HEK293T (cell line): Measurements from ENCODE around the gene CGN.

Experiments used
- CTCF ChIA-PET: fragments of 350-600 bp; formaldehyde crosslinking; extraction: SDS; loops from one replicate; lab custom pipeline; 2021; ENCODE audit warnings: antibody characterized with exemption, inconsistent platforms; lab: Yijun Ruan, JAX
- POLR2A ChIA-PET: fragments of 350-600 bp; formaldehyde crosslinking; extraction: SDS; loops from one replicate; lab custom pipeline; 2020; ENCODE audit warnings: antibody characterized with exemption, inconsistent platforms; lab: Yijun Ruan, JAX
- DNase-seq: peaks from one replicate; pipeline ENCODE4 v3.0.0; 2012; ENCODE audit warnings: mixed read lengths; ENCODE audit errors: extremely low spot score
- ARNT ChIP-seq: fragments of 450-650 bp; IDR thresholded peaks from 2 replicates; pipeline ENCODE4 v1.6.1; 2017; ENCODE audit warnings: mild to moderate bottlenecking
- BHLHE40 ChIP-seq: fragments of 450-650 bp; IDR thresholded peaks from 2 replicates; pipeline ENCODE4 v1.6.1; 2016; ENCODE audit warnings: mild to moderate bottlenecking, moderate library complexity, borderline replicate concordance
- CTBP1 ChIP-seq: fragments of 450-650 bp; IDR thresholded peaks from 2 replicates; pipeline ENCODE4 v1.6.1; 2016; ENCODE audit warnings: borderline replicate concordance
- ELF4 ChIP-seq: fragments of 450-650 bp; IDR thresholded peaks from 2 replicates; pipeline ENCODE4 v1.6.1; 2017; ENCODE audit warnings: antibody characterized with exemption
- FOXA1 ChIP-seq: fragments of 450-650 bp; IDR thresholded peaks from 2 replicates; pipeline ENCODE4 v1.6.1; 2016; ENCODE audit warnings: mild to moderate bottlenecking
- FOXK2 ChIP-seq: fragments of 450-650 bp; IDR thresholded peaks from 2 replicates; pipeline ENCODE4 v1.6.1; 2016; ENCODE audit warnings: mild to moderate bottlenecking
- FOXM1 ChIP-seq: fragments of 450-650 bp; IDR thresholded peaks from 2 replicates; pipeline ENCODE4 v1.6.1; 2017; ENCODE audit warnings: mild to moderate bottlenecking, borderline replicate concordance
- HDGF ChIP-seq: fragments of 450-650 bp; IDR thresholded peaks from 2 replicates; pipeline ENCODE4 v1.6.1; 2017; ENCODE audit warnings: antibody characterized with exemption, borderline replicate concordance
- L3MBTL2 ChIP-seq: fragments of 450-650 bp; conservative IDR thresholded peaks from 2 replicates; pipeline ENCODE4 v1.6.1; 2016; ENCODE audit warnings: mild to moderate bottlenecking
- LEF1 ChIP-seq: fragments of 450-650 bp; IDR thresholded peaks from 2 replicates; pipeline ENCODE4 v1.6.1; 2017; ENCODE audit warnings: mild to moderate bottlenecking, borderline replicate concordance
- NFRKB ChIP-seq: fragments of 450-650 bp; IDR thresholded peaks from 2 replicates; pipeline ENCODE4 v1.6.1; 2016; ENCODE audit warnings: mild to moderate bottlenecking, moderate library complexity
- SP1 ChIP-seq: fragments of 450-650 bp; IDR thresholded peaks from 2 replicates; pipeline ENCODE4 v1.6.1; 2017
- SUZ12 ChIP-seq: fragments of 450-650 bp; IDR thresholded peaks from 2 replicates; pipeline ENCODE4 v1.6.1; 2016; ENCODE audit warnings: mild to moderate bottlenecking
- TARDBP ChIP-seq: fragments of 450-650 bp; IDR thresholded peaks from 2 replicates; pipeline ENCODE4 v1.6.1; 2016
- ZNF384 ChIP-seq: fragments of 450-650 bp; IDR thresholded peaks from 2 replicates; pipeline ENCODE4 v1.6.1; 2016
- TF ChIP-seq, protein P1 (sequence below): fragments of 450-650 bp; IDR thresholded peaks from 2 replicates; pipeline ENCODE4 v1.6.1; 2016

The CGN gene

DNA sequence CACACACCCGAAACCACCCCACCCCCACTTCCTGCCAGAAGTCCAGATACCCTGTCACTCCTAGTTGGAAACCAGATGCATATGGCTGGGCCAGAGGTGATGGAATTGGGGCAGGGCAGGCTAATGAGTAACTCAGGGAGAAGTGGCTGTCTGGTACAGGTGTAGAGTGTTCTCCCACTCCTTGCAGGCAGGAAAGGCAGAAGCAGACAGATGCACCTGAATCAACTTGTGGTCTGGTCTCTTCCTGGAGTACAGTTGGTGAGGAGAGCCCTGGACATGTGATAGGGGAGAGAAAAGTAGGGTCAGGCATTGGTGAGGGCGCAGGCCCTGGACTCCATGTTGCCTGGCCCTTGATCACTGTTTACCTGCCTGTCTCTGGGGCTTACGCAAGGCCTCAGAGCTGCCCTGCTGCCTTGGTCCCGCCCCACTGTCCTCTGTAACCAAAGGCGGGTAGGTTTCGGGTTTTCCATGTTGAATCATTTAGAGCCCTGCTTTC lies 2.5 kb downstream of the CGN start:
- no peak for DNase-seq
- ChIA-PET CTCF (interaction anchor here (0.6 kb wide), 1 partner anchor 53 kb away, joined by 3 read pairs; no protein-coding TSS in a partner anchor), POLR2A (interaction anchor here (1.4 kb wide), 1 partner anchor 232 kb away, joined by 3 read pairs; the partner anchor contains the start of gene ZNF687)

DNA sequence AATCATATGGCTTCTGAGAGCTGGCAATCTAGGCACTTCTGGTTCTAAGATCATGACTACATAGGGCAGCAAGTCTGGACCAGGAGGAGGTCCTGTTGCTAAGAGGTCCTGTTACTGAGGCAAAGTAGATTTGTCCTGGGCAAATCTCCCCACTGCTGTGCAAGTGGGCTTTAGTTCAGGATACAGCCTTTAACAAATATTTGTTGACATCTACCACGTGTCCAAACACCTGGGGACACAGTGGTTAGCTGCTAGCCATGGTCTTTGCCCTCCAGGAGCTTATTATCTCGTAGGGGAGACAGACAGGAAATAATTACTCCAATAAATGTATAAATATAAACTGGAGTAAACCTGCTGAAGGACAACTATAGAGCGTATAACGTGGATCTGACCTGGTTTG lies 3.2 kb downstream of the CGN start:
- TF ChIP-seq LEF1 (no peak), FOXM1 (no peak), TARDBP (no peak), FOXA1 (no peak), ELF4 (no peak), BHLHE40 (no peak), NFRKB (no peak), L3MBTL2 (no peak), HDGF (no peak), CTBP1 (no peak), ARNT (no peak)
- TF ChIP-seq, protein P1, sequence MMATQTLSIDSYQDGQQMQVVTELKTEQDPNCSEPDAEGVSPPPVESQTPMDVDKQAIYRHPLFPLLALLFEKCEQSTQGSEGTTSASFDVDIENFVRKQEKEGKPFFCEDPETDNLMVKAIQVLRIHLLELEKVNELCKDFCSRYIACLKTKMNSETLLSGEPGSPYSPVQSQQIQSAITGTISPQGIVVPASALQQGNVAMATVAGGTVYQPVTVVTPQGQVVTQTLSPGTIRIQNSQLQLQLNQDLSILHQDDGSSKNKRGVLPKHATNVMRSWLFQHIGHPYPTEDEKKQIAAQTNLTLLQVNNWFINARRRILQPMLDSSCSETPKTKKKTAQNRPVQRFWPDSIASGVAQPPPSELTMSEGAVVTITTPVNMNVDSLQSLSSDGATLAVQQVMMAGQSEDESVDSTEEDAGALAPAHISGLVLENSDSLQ: no peak
- POLR2A ChIA-PET: no interaction called here
- CTCF ChIA-PET: interaction anchor here (0.7 kb wide), 1 partner anchor 122 kb away, joined by 5 read pairs; no protein-coding TSS in a partner anchor
- DNase-seq: no peak

More for the DNA sequence above, 2.5 kb downstream of the CGN start:
- TF ChIP-seq LEF1: no peak
- TF ChIP-seq FOXA1: no peak
- no peak for TF ChIP-seq FOXK2
- no peak for TF ChIP-seq L3MBTL2
- no peak for TF ChIP-seq ZNF384
- no peak for TF ChIP-seq ARNT
- no peak for TF ChIP-seq FOXM1
- TF ChIP-seq BHLHE40: no peak
- no peak for TF ChIP-seq SP1
- TF ChIP-seq CTBP1: no peak
- TF ChIP-seq, protein P1: no peak
- TF ChIP-seq HDGF: no peak
- no peak for TF ChIP-seq SUZ12
- no peak for TF ChIP-seq ELF4
- no peak for TF ChIP-seq TARDBP
- TF ChIP-seq NFRKB: no peak

DNA sequence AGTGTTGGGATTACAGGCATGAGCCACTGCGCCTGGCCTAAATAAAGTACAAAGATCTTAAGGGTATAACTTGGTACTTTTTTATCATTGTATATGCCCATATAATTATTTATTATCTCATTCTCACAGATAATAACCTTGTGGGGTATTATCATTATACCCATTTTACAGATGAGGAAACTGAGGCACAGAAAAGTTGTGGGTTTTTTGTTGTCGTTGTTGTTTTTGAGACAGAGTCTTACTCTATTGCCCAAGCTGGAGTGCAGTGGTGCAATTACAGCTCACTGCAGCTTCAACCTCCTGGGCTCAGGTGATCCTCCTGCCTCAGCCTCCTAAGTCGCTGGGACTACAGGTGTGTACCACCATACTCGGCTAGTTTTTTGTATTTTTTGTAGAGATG lies 4.1 kb downstream of the CGN start:
- no peak for TF ChIP-seq CTBP1
- TF ChIP-seq TARDBP: no peak
- TF ChIP-seq, protein P1: no peak
- TF ChIP-seq HDGF: no peak
- no peak for TF ChIP-seq SUZ12
- no peak for TF ChIP-seq ARNT
- no peak for TF ChIP-seq L3MBTL2
- no peak for TF ChIP-seq FOXA1
- no peak for TF ChIP-seq FOXM1
- TF ChIP-seq FOXK2: no peak
- ChIA-PET POLR2A (interaction anchor here (0.6 kb wide), 1 partner anchor 20 kb away, joined by 3 read pairs; no protein-coding TSS in a partner anchor), CTCF (no interaction called here)
- DNase-seq: no peak

DNA sequence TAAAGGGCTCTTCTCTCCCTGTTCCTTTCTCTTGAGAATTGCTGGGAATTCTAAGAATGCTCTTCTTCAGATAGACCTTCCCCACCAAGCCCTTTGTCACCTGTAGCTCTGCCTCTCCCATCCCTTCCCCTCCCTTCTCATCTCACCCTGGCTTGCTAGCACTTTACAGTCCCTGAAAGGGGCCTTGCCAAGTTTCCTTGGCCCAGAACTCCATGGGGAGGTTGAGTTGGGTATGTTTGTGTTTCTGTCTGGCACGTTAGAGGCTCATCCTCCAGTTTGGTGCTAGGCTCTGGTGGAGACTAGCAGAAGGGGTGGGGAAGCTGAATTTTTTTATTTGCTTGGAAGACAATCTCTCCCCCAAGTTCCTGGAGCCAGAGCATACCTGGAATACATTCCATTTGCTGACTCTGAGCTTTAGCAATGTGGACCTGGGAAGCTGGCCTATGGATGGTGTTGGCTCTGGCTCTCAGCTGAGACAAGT lies 4.9 kb downstream of the CGN start:
- CTCF ChIA-PET: interaction anchor here (0.5 kb wide), 1 partner anchor 134 kb away, joined by 3 read pairs; no protein-coding TSS in a partner anchor
- DNase-seq: no peak
- POLR2A ChIA-PET: interaction anchor here (0.6 kb wide), 1 partner anchor 20 kb away, joined by 3 read pairs; no protein-coding TSS in a partner anchor
- TF ChIP-seq BHLHE40 (no peak), CTBP1 (no peak), FOXA1 (no peak), FOXM1 (no peak), ZNF384 (no peak), LEF1 (no peak), ELF4 (no peak), ARNT (no peak)

DNA sequence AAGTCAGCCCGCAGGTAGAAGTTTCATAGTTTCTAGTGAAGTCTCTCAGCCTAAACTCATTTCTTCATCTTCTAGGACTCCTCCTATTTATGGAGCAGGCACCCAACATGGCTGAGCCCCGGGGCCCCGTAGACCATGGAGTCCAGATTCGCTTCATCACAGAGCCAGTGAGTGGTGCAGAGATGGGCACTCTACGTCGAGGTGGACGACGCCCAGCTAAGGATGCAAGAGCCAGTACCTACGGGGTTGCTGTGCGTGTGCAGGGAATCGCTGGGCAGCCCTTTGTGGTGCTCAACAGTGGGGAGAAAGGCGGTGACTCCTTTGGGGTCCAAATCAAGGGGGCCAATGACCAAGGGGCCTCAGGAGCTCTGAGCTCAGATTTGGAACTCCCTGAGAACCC lies 7.2 kb downstream of the CGN start:
- no peak for TF ChIP-seq BHLHE40
- TF ChIP-seq TARDBP: no peak
- no peak for TF ChIP-seq LEF1
- TF ChIP-seq L3MBTL2: no peak
- TF ChIP-seq SP1: no peak
- no peak for TF ChIP-seq FOXA1
- TF ChIP-seq, protein P1: no peak
- no peak for TF ChIP-seq ZNF384
- TF ChIP-seq NFRKB: no peak
- TF ChIP-seq FOXK2: no peak
- TF ChIP-seq ARNT: no peak
- no peak for TF ChIP-seq ELF4
- no peak for TF ChIP-seq CTBP1
- TF ChIP-seq SUZ12: no peak
- TF ChIP-seq HDGF: no peak
- TF ChIP-seq FOXM1: no peak
- ChIA-PET POLR2A (no interaction called here), CTCF (interaction anchor here (0.6 to 1.3 kb wide), 2 partner anchors 16 to 324 kb away, joined by 3 read pairs; no protein-coding TSS in a partner anchor)
- no peak for DNase-seq
